ENCODE measurements around the gene PAX8.

- TF ChIP-seq ZFP3 (tag by site-specific recombination; IDR thresholded peaks at IDR 0.05; ENCODE audit: low read depth) (no peak), ZNF223 (tag by site-specific recombination; IDR thresholded peaks at IDR 0.05) (no peak), CTCF (tag by site-specific recombination; IDR thresholded peaks at IDR 0.05) (no peak), PRDM10 (tag by site-specific recombination; IDR thresholded peaks at IDR 0.05) (no peak), ZNF155 (tag by site-specific recombination; IDR thresholded peaks at IDR 0.05) (no peak), BCL11B (tag by site-specific recombination; IDR thresholded peaks at IDR 0.05; ENCODE audit: low read depth) (no peak), GLIS1 (tag by site-specific recombination; IDR thresholded peaks at IDR 0.05) (no peak), YY2 (tag by site-specific recombination; IDR thresholded peaks at IDR 0.05) (no peak), ZBTB21 (tag by site-specific recombination; IDR thresholded peaks at IDR 0.05) (no peak), PRDM6 (tag by site-specific recombination; IDR thresholded peaks at IDR 0.05) (no peak), ZNF510 (tag by site-specific recombination; IDR thresholded peaks at IDR 0.05; ENCODE audit: insufficient replicate concordance) (no peak)
These were observed 12.3 kb downstream of the PAX8 start for GRCh38 chr2:113266431-113266830.
